Measurements from ENCODE around the gene N4BP2L2. TPM values are rescaled to one million over a fixed set of nuclear protein-coding genes. Genes with fewer than 3 reads are reported as not detected.

The N4BP2L2 gene
- total and polyA plus RNA-seq, 2 of the 4 experiments (the other 2 are of a cell fraction): 28.7 to 34.6 TPM

DNA sequence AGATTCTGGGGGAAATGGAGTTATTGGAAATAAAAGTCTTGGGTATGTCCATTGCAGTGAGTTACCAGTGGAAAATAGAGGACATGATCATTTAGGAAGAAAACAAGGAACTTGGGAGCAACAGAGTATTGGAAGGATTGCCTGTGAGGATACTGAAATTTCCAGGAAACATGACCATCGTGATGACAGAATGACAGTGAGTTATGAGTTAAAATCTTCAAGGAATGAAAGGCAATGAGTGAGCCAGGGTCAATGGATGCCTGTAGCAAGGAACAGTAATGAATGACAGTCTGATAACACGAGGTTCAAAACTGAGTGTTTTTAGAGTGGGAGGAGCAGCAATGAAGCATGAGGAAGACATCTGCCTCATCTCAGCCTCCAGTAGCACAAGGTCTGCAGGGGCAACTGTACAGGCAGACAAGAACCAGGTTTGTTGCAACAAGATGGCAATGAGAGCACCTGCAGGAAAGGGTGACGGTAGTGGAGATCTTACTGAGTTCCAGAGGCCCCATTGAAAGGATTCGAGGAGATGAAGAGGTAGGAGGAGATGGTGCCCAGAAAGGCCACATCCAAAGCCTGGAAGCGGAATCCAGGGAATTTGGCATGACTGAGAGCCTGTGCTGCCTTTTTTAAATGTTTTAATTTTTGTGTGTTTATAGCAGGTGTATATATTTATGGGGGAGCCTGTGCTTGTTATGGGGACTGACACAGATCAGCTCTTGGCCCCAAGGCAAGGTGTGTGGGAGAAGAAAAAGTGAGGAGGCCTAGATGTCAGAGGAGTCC is 154.6 kb downstream of the N4BP2L2 start:
- no peak for TF ChIP-seq SMC3 (IDR thresholded peaks at IDR 0.05; ENCODE audit: low read depth, low read length)
- TF ChIP-seq MXI1 (IDR thresholded peaks at IDR 0.05; ENCODE audit: borderline replicate concordance, low read depth, low read length): no peak
- no peak for TF ChIP-seq RAD21 (IDR thresholded peaks at IDR 0.05; ENCODE audit: low read length)
- TF ChIP-seq, protein P1, sequence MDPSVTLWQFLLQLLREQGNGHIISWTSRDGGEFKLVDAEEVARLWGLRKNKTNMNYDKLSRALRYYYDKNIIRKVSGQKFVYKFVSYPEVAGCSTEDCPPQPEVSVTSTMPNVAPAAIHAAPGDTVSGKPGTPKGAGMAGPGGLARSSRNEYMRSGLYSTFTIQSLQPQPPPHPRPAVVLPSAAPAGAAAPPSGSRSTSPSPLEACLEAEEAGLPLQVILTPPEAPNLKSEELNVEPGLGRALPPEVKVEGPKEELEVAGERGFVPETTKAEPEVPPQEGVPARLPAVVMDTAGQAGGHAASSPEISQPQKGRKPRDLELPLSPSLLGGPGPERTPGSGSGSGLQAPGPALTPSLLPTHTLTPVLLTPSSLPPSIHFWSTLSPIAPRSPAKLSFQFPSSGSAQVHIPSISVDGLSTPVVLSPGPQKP (IDR thresholded peaks at IDR 0.05; ENCODE audit: borderline replicate concordance, low read depth, low read length): no peak
- TF ChIP-seq, protein P2, sequence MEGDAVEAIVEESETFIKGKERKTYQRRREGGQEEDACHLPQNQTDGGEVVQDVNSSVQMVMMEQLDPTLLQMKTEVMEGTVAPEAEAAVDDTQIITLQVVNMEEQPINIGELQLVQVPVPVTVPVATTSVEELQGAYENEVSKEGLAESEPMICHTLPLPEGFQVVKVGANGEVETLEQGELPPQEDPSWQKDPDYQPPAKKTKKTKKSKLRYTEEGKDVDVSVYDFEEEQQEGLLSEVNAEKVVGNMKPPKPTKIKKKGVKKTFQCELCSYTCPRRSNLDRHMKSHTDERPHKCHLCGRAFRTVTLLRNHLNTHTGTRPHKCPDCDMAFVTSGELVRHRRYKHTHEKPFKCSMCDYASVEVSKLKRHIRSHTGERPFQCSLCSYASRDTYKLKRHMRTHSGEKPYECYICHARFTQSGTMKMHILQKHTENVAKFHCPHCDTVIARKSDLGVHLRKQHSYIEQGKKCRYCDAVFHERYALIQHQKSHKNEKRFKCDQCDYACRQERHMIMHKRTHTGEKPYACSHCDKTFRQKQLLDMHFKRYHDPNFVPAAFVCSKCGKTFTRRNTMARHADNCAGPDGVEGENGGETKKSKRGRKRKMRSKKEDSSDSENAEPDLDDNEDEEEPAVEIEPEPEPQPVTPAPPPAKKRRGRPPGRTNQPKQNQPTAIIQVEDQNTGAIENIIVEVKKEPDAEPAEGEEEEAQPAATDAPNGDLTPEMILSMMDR (conservative IDR thresholded peaks at IDR 0.05; ENCODE audit: low read depth, low read length): no peak
- TF ChIP-seq POLR2A (IDR thresholded peaks at IDR 0.05; ENCODE audit: low read depth, low read length): no peak
- no peak for TF ChIP-seq CHD1 (IDR thresholded peaks at IDR 0.05; ENCODE audit: low read depth, low read length)
- no peak for TF ChIP-seq MAFK (IDR thresholded peaks at IDR 0.05; ENCODE audit: low read depth, low read length)
- no peak for TF ChIP-seq BHLHE40 (IDR thresholded peaks at IDR 0.05; ENCODE audit: low read depth, low read length)
- TF ChIP-seq RCOR1 (IDR thresholded peaks at IDR 0.05; ENCODE audit: insufficient replicate concordance, low read length): no peak
- TF ChIP-seq, protein P3, sequence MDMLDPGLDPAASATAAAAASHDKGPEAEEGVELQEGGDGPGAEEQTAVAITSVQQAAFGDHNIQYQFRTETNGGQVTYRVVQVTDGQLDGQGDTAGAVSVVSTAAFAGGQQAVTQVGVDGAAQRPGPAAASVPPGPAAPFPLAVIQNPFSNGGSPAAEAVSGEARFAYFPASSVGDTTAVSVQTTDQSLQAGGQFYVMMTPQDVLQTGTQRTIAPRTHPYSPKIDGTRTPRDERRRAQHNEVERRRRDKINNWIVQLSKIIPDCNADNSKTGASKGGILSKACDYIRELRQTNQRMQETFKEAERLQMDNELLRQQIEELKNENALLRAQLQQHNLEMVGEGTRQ (IDR thresholded peaks at IDR 0.05; ENCODE audit: low read depth, low read length): no peak
- no peak for TF ChIP-seq MAZ (IDR thresholded peaks at IDR 0.05; ENCODE audit: borderline replicate concordance, low read depth, low read length)
- TF ChIP-seq NFE2L2 (IDR thresholded peaks at IDR 0.05; ENCODE audit: low read depth, low read length): no peak
- TF ChIP-seq FOS (IDR thresholded peaks at IDR 0.05; ENCODE audit: low read depth, low read length): no peak
- no peak for TF ChIP-seq CEBPB (IDR thresholded peaks at IDR 0.05; ENCODE audit: low read depth, low read length)
- Histone ChIP-seq H4K5ac (ENCODE audit: low read depth, low read length) (no peak overlapping the region), H2AFZ (replicated peaks; ENCODE audit: low read length, poor library complexity) (no peak overlapping the region), H2AK9ac (replicated peaks; ENCODE audit: low read depth, low read length, poor library complexity) (no peak overlapping the region), H3K4me2 (ENCODE audit: low read depth, low read length) (no peak overlapping the region), H3K27ac (ENCODE audit: insufficient read depth, low read length) (no peak overlapping the region), H3K18ac (ENCODE audit: low read depth, low read length) (no peak overlapping the region), H3K4me1 (ENCODE audit: control insufficient read depth, insufficient read depth, low read length) (no peaks in the 10 kb centered on the region), H3K9ac (ENCODE audit: low read depth, low read length) (no peak overlapping the region), H3K4ac (ENCODE audit: low read depth, low read length) (no peak overlapping the region), H4K8ac (ENCODE audit: low read depth in 2 of 2, low read length in 2 of 2) (no peak overlapping the region), H3K27me3 (ENCODE audit: control insufficient read depth, insufficient read depth, low read length) (no peaks in the 10 kb centered on the region), H3K23ac (ENCODE audit: low read depth, low read length) (no peak overlapping the region), H2BK20ac (ENCODE audit: low read depth, low read length) (no peak overlapping the region), H2BK15ac (ENCODE audit: low read depth, low read length) (no peak overlapping the region), H3K79me1 (ENCODE audit: low read depth in 1 of 2, low read length in 2 of 2) (no peaks in the 10 kb centered on the region; a peak in 1 of 4 replicates), H2BK5ac (ENCODE audit: low read depth, low read length, poor library complexity, severe bottlenecking) (no peak overlapping the region), H4K20me1 (ENCODE audit: insufficient read depth, low read length) (no peaks in the 10 kb centered on the region), H2BK120ac (ENCODE audit: low read depth, low read length) (no peak overlapping the region), H3K14ac (replicated peaks; ENCODE audit: low read depth, low read length) (no peak overlapping the region), H2AK5ac (ENCODE audit: low read depth, low read length) (no peak overlapping the region), H3K9me3 (ENCODE audit: control insufficient read depth, insufficient read depth, low read length) (no peaks in the 10 kb centered on the region), H4K91ac (ENCODE audit: insufficient read depth, low read depth, low read length) (no peak overlapping the region), H3K9me1 (ENCODE audit: insufficient read depth, low read length) (no peaks in the 10 kb centered on the region), H3K36me3 (ENCODE audit: control insufficient read depth, insufficient read depth, low read length) (no peaks in the 10 kb centered on the region), H3K56ac (ENCODE audit: extremely low read depth, insufficient read depth, low read length) (no peak overlapping the region), H3K4me3 (ENCODE audit: insufficient read depth, low read depth, low read length) (no peak overlapping the region)
- DNase-seq (no peak), ATAC-seq (ENCODE audit: low read depth) (no peak)
- CTCF ChIA-PET: no interaction called here
- intact Hi-C loops (cut with micrococcal nuclease) (no loop called here), dilution Hi-C loops (cut with HindIII; ENCODE audit: low sequenced_read_pairs, unreplicated experiment) (no loop called here), in situ Hi-C loops (cut with MboI; ENCODE audit: low sequenced_read_pairs) (no loop called here)
- no TSS peak for BruUV-seq (replicated peaks)
- WGBS, 2 experiments (ENCODE audit: extremely low coverage in 2 of 2, insufficient read length in 1 of 2): 90% methylated on average over 2 of the region's 5 CpGs; no CpG with 5 or more reads in 1 of the 2 experiments
- POLR2A ChIA-PET (ENCODE audit: unreplicated experiment): interaction anchor here (0.5 kb wide), 1 partner anchor 142 kb away, joined by 8 read pairs; no protein-coding TSS in a partner anchor

All from IMR-90 (cell line).